H9 (cell line): ENCODE measurements around the gene LPAR2. TPM values are rescaled to one million over a fixed set of nuclear protein-coding genes. Genes with fewer than 3 reads are reported as not detected.

Experiments used
- DNase-seq: peaks from one replicate; pipeline ENCODE4 v3.0.0-alpha.2; 2017
- H2AFZ ChIP-seq: one replicate; pipeline ENCODE4 v1.6.1; 2013; ENCODE audit warnings: mild to moderate bottlenecking, low read length, control low read depth, moderate library complexity
- H2AK5ac ChIP-seq: 2 replicates; pipeline ENCODE4 v1.6.1; 2013; ENCODE audit warnings: low read length, control low read depth, mixed read lengths; ENCODE audit not compliant: insufficient read length
- H2BK120ac ChIP-seq: one replicate; pipeline ENCODE4 v1.6.1; 2013; ENCODE audit warnings: low read depth, mild to moderate bottlenecking, low read length, control low read depth, inconsistent platforms; ENCODE audit not compliant: poor library complexity, severe bottlenecking
- H2BK12ac ChIP-seq: 2 replicates; pipeline ENCODE4 v1.6.1; 2013; ENCODE audit warnings: low read length, control low read depth, mixed read lengths, low read depth; ENCODE audit not compliant: insufficient read length
- H2BK15ac ChIP-seq: 2 replicates; pipeline ENCODE4 v1.6.1; 2013; ENCODE audit warnings: low read depth, low read length, control low read depth
- H2BK20ac ChIP-seq: one replicate; pipeline ENCODE4 v1.6.1; 2013; ENCODE audit warnings: low read depth, mild to moderate bottlenecking, low read length, control low read depth, inconsistent platforms; ENCODE audit not compliant: poor library complexity, severe bottlenecking
- H2BK5ac ChIP-seq: 2 replicates; pipeline ENCODE4 v1.6.1; 2013; ENCODE audit warnings: low read length, control low read depth, mixed read lengths; ENCODE audit not compliant: insufficient read length
- H3K14ac ChIP-seq: 2 replicates; pipeline ENCODE4 v1.6.1; 2013; ENCODE audit warnings: low read length, control low read depth; ENCODE audit not compliant: insufficient read depth
- H3K18ac ChIP-seq: 2 replicates; pipeline ENCODE4 v1.6.1; 2013; ENCODE audit warnings: low read depth, mild to moderate bottlenecking, mixed read lengths, low read length, control low read depth; ENCODE audit not compliant: insufficient read length
- H3K23ac ChIP-seq: 2 replicates; pipeline ENCODE4 v1.6.1; 2013; ENCODE audit warnings: low read length, control low read depth, mixed read lengths, low read depth; ENCODE audit not compliant: insufficient read length
- H3K23me2 ChIP-seq: 2 replicates; pipeline ENCODE4 v1.6.1; 2013; ENCODE audit warnings: low read depth, mild to moderate bottlenecking, mixed read lengths, low read length, control low read depth; ENCODE audit not compliant: insufficient read length, poor library complexity, severe bottlenecking
- H3K27ac ChIP-seq: 2 replicates; pipeline ENCODE4 v1.5.1; 2013; ENCODE audit warnings: low read length, control low read depth, mixed read lengths, low read depth; ENCODE audit not compliant: insufficient read length
- H3K27me3 ChIP-seq: 2 replicates; pipeline ENCODE4 v1.6.1; 2013; ENCODE audit warnings: low read length, control low read depth, inconsistent platforms; ENCODE audit not compliant: insufficient read depth
- H3K4ac ChIP-seq: 2 replicates; pipeline ENCODE4 v1.6.1; 2013; ENCODE audit warnings: low read depth, mild to moderate bottlenecking, control low read depth, inconsistent platforms, low read length, moderate library complexity
- H3K4me1 ChIP-seq: 2 replicates; pipeline ENCODE4 v1.6.1; 2013; ENCODE audit warnings: low read length, control low read depth, inconsistent platforms; ENCODE audit not compliant: insufficient read depth
- H3K4me2 ChIP-seq: 2 replicates; pipeline ENCODE4 v1.6.1; 2013; ENCODE audit warnings: low read length, control low read depth, mixed read lengths; ENCODE audit not compliant: insufficient read length, insufficient read depth
- H3K56ac ChIP-seq: 2 replicates; pipeline ENCODE4 v1.6.1; 2013; ENCODE audit warnings: low read depth, mild to moderate bottlenecking, mixed read lengths, low read length, control low read depth; ENCODE audit not compliant: insufficient read length
- H3K79me1 ChIP-seq: 2 replicates; pipeline ENCODE4 v1.6.1; 2013; ENCODE audit warnings: low read depth, mild to moderate bottlenecking, moderate library complexity, low read length, control low read depth, inconsistent platforms; ENCODE audit not compliant: insufficient read depth, poor library complexity, severe bottlenecking
- H3K79me2 ChIP-seq: 2 replicates; pipeline ENCODE4 v1.6.1; 2013; ENCODE audit warnings: low read length, control low read depth, inconsistent platforms; ENCODE audit not compliant: insufficient read depth
- H3K9ac ChIP-seq: 2 replicates; pipeline ENCODE4 v1.6.1; 2013; ENCODE audit warnings: low read length, control low read depth, mixed read lengths; ENCODE audit not compliant: insufficient read length; ENCODE audit errors: extremely low read depth
- H3K9me3 ChIP-seq: one replicate; pipeline ENCODE4 v1.6.1; 2013; ENCODE audit warnings: low read depth, low read length, inconsistent platforms; ENCODE audit not compliant: control insufficient read depth
- H3T11ph ChIP-seq: one replicate; pipeline ENCODE4 v1.6.1; 2013; ENCODE audit warnings: mild to moderate bottlenecking, low read length, control low read depth, inconsistent platforms
- H4K20me1 ChIP-seq: one replicate; pipeline ENCODE4 v1.6.1; 2013; ENCODE audit not compliant: control insufficient read depth, insufficient read length, insufficient read depth
- H4K5ac ChIP-seq: 2 replicates; pipeline ENCODE4 v1.6.1; 2013; ENCODE audit warnings: low read depth, mild to moderate bottlenecking, mixed read lengths, low read length, control low read depth; ENCODE audit not compliant: insufficient read length
- H4K8ac ChIP-seq: replicated peaks from 2 replicates; pipeline ENCODE4 v1.6.1; 2013; ENCODE audit warnings: low read length, control low read depth, mixed read lengths, low read depth; ENCODE audit not compliant: insufficient read length
- H4K91ac ChIP-seq: 2 replicates; pipeline ENCODE4 v1.6.1; 2013; ENCODE audit warnings: low read depth, mild to moderate bottlenecking, moderate library complexity, mixed read lengths, low read length, control low read depth; ENCODE audit not compliant: insufficient read length
- H3K27ac Mint-ChIP-seq, 3 experiments: 2 replicates in 2 of 3; 3 replicates in 1 of 3; pipeline ENCODE4 v1.8.0; 2020 to 2021; ENCODE audit warnings: mixed read lengths in 3 of 3, mild to moderate bottlenecking in 1 of 3, moderate library complexity in 1 of 3
- H3K27me3 Mint-ChIP-seq: 2 replicates; pipeline ENCODE4 v1.8.0; 2021; ENCODE audit warnings: low read depth, mild to moderate bottlenecking, moderate library complexity, mixed read lengths
- H3K36me3 Mint-ChIP-seq, 3 experiments: 2 replicates in 2 of 3; 3 replicates in 1 of 3; pipeline ENCODE4 v1.8.0; 2020 to 2021; ENCODE audit warnings: low read depth in 3 of 3, mixed read lengths in 3 of 3; ENCODE audit not compliant: insufficient read depth in 1 of 3
- H3K4me1 Mint-ChIP-seq, 2 experiments: 2 replicates each; pipeline ENCODE4 v1.8.0; 2020; ENCODE audit warnings: mixed read lengths in 2 of 2
- H3K4me3 Mint-ChIP-seq, 2 experiments: 2 replicates in 1 of 2; 3 replicates in 1 of 2; pipeline ENCODE4 v1.8.0; 2020 to 2021; ENCODE audit warnings: mild to moderate bottlenecking in 2 of 2, mixed read lengths in 2 of 2, moderate library complexity in 1 of 2
- H3K9me3 Mint-ChIP-seq, 2 experiments: 2 replicates in 1 of 2; 3 replicates in 1 of 2; pipeline ENCODE4 v1.8.0; 2020; ENCODE audit warnings: mild to moderate bottlenecking in 2 of 2, mixed read lengths in 2 of 2, moderate library complexity in 1 of 2
- WGBS: extraction: QIAGEN DNeasy Blood & Tissue Kit; methylation state at CpG from one replicate; pipeline ENCODE4 v1.1.7; 2013; ENCODE audit warnings: missing lambda C conversion rate, low lambda C conversion rate, mixed read lengths; ENCODE audit not compliant: insufficient read length; ENCODE audit errors: extremely low coverage; 5-methylcytosine and 5-hydroxymethylcytosine counted together
- total RNA-seq: library from RNA; stranded (reverse); gene quantifications from 2 replicates; pipeline ENCODE4 v1.2.1, GENCODE V29; 2021
- TF ChIP-seq, protein P1 (sequence below): fragments of 200-600 bp; sonication (generic); conservative IDR thresholded peaks from 3 replicates; pipeline ENCODE4 v1.8.0; 2021; ENCODE audit warnings: antibody characterized with exemption, mild to moderate bottlenecking

Gene LPAR2
- total RNA-seq, 1 experiment from 2014 or later, result 51.8 TPM

DNA sequence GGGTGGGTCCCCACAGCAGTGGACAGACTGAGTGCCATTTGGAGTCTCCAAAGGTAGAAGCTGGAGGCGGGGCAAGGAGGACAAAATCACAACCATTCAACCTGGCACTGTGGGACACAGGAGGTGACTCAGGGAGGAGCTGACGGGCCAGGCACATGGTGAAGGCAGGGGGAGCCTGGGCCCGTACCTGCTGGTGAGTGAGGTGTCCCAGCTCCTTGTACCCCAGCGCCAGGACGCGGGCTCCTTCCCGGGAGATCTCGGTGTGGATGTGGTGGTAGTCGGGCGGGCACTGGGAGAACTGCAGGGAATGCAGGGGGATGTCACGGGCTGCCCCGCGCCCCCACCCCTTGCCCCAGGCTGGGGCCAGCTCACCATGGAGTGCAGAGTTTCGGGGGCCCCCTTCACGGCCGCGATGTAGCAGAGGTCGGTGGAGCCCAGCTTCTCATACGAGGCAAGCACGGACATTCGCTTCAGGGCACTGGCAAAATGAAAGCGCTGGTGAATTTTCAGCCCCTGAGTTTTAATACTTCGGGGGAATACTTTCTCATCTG lies 25.7 kb upstream of the LPAR2 start:
- H4K5ac ChIP-seq, result no peak overlapping the region
- no CpG with 5 or more reads among the region's 23 CpGs for WGBS
- no peaks in the 10 kb centered on the region for H3K4me1 Mint-ChIP-seq
- H2AK5ac ChIP-seq, result no peak overlapping the region
- TF ChIP-seq, protein P1, sequence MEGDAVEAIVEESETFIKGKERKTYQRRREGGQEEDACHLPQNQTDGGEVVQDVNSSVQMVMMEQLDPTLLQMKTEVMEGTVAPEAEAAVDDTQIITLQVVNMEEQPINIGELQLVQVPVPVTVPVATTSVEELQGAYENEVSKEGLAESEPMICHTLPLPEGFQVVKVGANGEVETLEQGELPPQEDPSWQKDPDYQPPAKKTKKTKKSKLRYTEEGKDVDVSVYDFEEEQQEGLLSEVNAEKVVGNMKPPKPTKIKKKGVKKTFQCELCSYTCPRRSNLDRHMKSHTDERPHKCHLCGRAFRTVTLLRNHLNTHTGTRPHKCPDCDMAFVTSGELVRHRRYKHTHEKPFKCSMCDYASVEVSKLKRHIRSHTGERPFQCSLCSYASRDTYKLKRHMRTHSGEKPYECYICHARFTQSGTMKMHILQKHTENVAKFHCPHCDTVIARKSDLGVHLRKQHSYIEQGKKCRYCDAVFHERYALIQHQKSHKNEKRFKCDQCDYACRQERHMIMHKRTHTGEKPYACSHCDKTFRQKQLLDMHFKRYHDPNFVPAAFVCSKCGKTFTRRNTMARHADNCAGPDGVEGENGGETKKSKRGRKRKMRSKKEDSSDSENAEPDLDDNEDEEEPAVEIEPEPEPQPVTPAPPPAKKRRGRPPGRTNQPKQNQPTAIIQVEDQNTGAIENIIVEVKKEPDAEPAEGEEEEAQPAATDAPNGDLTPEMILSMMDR, result no peak
- H4K20me1 ChIP-seq, result no peaks in the 10 kb centered on the region
- H3K4me3 Mint-ChIP-seq, result no peak overlapping the region
- H3K4ac ChIP-seq, result no peak overlapping the region
- no peaks in the 10 kb centered on the region for H3K79me1 ChIP-seq
- DNase-seq, result no peak
- H3K56ac ChIP-seq, result no peak overlapping the region
- no peaks in the 10 kb centered on the region for H3K27me3 ChIP-seq
- H2AFZ ChIP-seq, result no peak overlapping the region
- H3K27ac ChIP-seq, result no peak overlapping the region
- H3K27ac Mint-ChIP-seq, result no peak overlapping the region
- no peaks in the 10 kb centered on the region for H3K4me1 ChIP-seq
- no peaks in the 10 kb centered on the region for H3K9me3 ChIP-seq
- H3K9me3 Mint-ChIP-seq, result no peaks in the 10 kb centered on the region
- no peak overlapping the region for H2BK12ac ChIP-seq
- no peaks in the 10 kb centered on the region for H3K79me2 ChIP-seq
- no peak overlapping the region for H2BK20ac ChIP-seq
- no peak overlapping the region for H3K23ac ChIP-seq
- no peaks in the 10 kb centered on the region for H3K23me2 ChIP-seq
- H3K14ac ChIP-seq, result no peak overlapping the region
- peaks cover 45 to 94% (median 86%) of the 10 kb centered on the region in 3 experiments for H3K36me3 Mint-ChIP-seq
- H3K4me2 ChIP-seq, result no peak overlapping the region
- H2BK120ac ChIP-seq, result no peak overlapping the region
- no peak overlapping the region for H3K9ac ChIP-seq
- no peak overlapping the region for H4K8ac ChIP-seq
- no peak overlapping the region for H4K91ac ChIP-seq
- H3T11ph ChIP-seq, result no peak overlapping the region
- H2BK5ac ChIP-seq, result no peak overlapping the region
- H2BK15ac ChIP-seq, result no peak overlapping the region
- no peak overlapping the region for H3K18ac ChIP-seq
- H3K27me3 Mint-ChIP-seq, result no peaks in the 10 kb centered on the region; the same call in 1 of the 2 replicates
